K562 (cell line): Measurements from ENCODE around the gene MDP1. TPM values are rescaled to one million over a fixed set of nuclear protein-coding genes. Genes with fewer than 3 reads are reported as not detected.
A peak's percentile ranks its signal among the peaks of the same experiment; 100 is the strongest.

Experiments used
- ATAC-seq: fragments of 200-7000 bp; cut with Tn5 transposase; 3 replicates; pipeline ENCODE4 v1.9.1; 2020; ENCODE audit warnings: moderate library complexity
- BruUV-seq: library from RNA; stranded (reverse); fragments of 400-500 nt; replicated peaks from 2 replicates; lab custom pipeline; 2021; lab: Mats Ljungman, UMichigan
- CTCF ChIA-PET: fragments of 300-600 bp; formaldehyde crosslinking; extraction: SDS; loops from one replicate; lab custom pipeline; 2021; ENCODE audit warnings: low intra/inter-chr PET ratio; lab: Yijun Ruan, JAX
- POLR2A ChIA-PET: fragments of 300-600, 350-650 bp; sonication (Branson Sonifier 250); formaldehyde crosslinking; extraction: SDS; loops from one replicate; lab custom pipeline; 2021; ENCODE audit warnings: antibody characterized with exemption, inconsistent platforms; lab: Yijun Ruan, JAX
- DNase-seq, 4 experiments: peaks; one replicate each; pipeline versions ENCODE4 v3.0.0 to v3.0.0-alpha.2; 2011 to 2018; ENCODE audit warnings: low spot score in 3 of 4, mixed read lengths in 3 of 4; ENCODE audit errors: extremely low read depth in 1 of 4
- FAIRE-seq: peaks from 2 replicates; lab custom pipeline; 2011; peaks lifted over from hg19 to GRCh38; lab: Jason Lieb, UNC
- H2AFZ ChIP-seq: 2 replicates; pipeline ENCODE4 v1.6.0; 2011; ENCODE audit warnings: low read depth, low read length, control low read depth, inconsistent platforms
- H3K27ac ChIP-seq: fragments of 200-600 bp; 3 replicates; pipeline ENCODE4 v1.8.0; 2011; ENCODE audit warnings: low read depth, mild to moderate bottlenecking, control low read depth, inconsistent platforms, low read length, moderate library complexity, mixed read lengths; ENCODE audit errors: extremely low read depth
- H3K27me3 ChIP-seq, 2 experiments: fragments of 300-600 bp in 1 of 2; 2 replicates in 1 of 2; 3 replicates in 1 of 2; pipeline versions ENCODE4 v1.6.0 to v1.8.0; 2011; ENCODE audit warnings: inconsistent platforms in 2 of 2, low read length in 2 of 2, mild to moderate bottlenecking in 1 of 2, mixed read lengths in 1 of 2, moderate library complexity in 1 of 2; ENCODE audit not compliant: control insufficient read depth in 2 of 2, insufficient read depth in 2 of 2
- H3K36me3 ChIP-seq: fragments of 300-600 bp; 3 replicates; pipeline ENCODE4 v1.8.0; 2011; ENCODE audit warnings: mild to moderate bottlenecking, low read length, inconsistent platforms; ENCODE audit not compliant: control insufficient read depth, insufficient read depth
- H3K4me1 ChIP-seq, 2 experiments: fragments of 200-600 bp in 1 of 2; replicated peaks in 1 of 2; 2 replicates in 1 of 2; 3 replicates in 1 of 2; pipeline versions ENCODE4 v1.5.1 to v1.8.0; 2011; ENCODE audit warnings: inconsistent platforms in 2 of 2, low read length in 2 of 2, mild to moderate bottlenecking in 1 of 2, mixed read lengths in 1 of 2, moderate library complexity in 1 of 2; ENCODE audit not compliant: control insufficient read depth in 2 of 2, insufficient read depth in 2 of 2
- H3K4me2 ChIP-seq: 2 replicates; pipeline ENCODE4 v1.6.1; 2011; ENCODE audit warnings: low read length, control low read depth, inconsistent platforms, mixed read lengths; ENCODE audit not compliant: insufficient read depth
- H3K4me3 ChIP-seq: fragments of 200-600 bp; sonication (generic), shearing (Covaris generic); 2 replicates; pipeline ENCODE4 v1.5.1; 2016; ENCODE audit warnings: control low read depth, inconsistent platforms
- H3K79me2 ChIP-seq: fragments of 200-600 bp; 3 replicates; pipeline ENCODE4 v1.8.0; 2011; ENCODE audit warnings: low read length, inconsistent platforms; ENCODE audit not compliant: control insufficient read depth, insufficient read depth
- H3K9ac ChIP-seq, 2 experiments: 2 replicates each; pipeline versions ENCODE4 v1.6.0 to v1.6.1; 2011; ENCODE audit warnings: low read depth in 2 of 2, low read length in 2 of 2, control low read depth in 1 of 2, inconsistent platforms in 1 of 2, mild to moderate bottlenecking in 1 of 2, mixed read lengths in 1 of 2; ENCODE audit not compliant: insufficient read depth in 1 of 2
- H3K9me1 ChIP-seq: one replicate; pipeline ENCODE4 v1.6.0; 2011; ENCODE audit warnings: inconsistent platforms, mild to moderate bottlenecking, low read length, moderate library complexity; ENCODE audit not compliant: control insufficient read depth, insufficient read depth
- H3K9me3 ChIP-seq: replicated peaks from 2 replicates; pipeline ENCODE4 v1.5.1; 2011; ENCODE audit warnings: low read depth, low read length, inconsistent platforms; ENCODE audit not compliant: control insufficient read depth, insufficient read depth
- H4K20me1 ChIP-seq: replicated peaks from 2 replicates; pipeline ENCODE4 v1.6.1; 2011; ENCODE audit warnings: low read length, inconsistent platforms, mixed read lengths; ENCODE audit not compliant: control insufficient read depth, insufficient read depth
- ATF2 ChIP-seq: sonication (generic); formaldehyde crosslinking; IDR thresholded peaks from 2 replicates; pipeline ENCODE4 v1.8.1; 2022; ENCODE audit warnings: missing genetic modification reagents
- ATF4 ChIP-seq: fragments of 450-650 bp; formaldehyde crosslinking; IDR thresholded peaks from 2 replicates; pipeline ENCODE4 v1.4.0; 2022; ENCODE audit warnings: mild to moderate bottlenecking, moderate library complexity
- CTBP1 ChIP-seq: fragments of 450-650 bp; IDR thresholded peaks from 2 replicates; pipeline ENCODE4 v1.6.1; 2016; ENCODE audit warnings: borderline replicate concordance
- ELK3 ChIP-seq: fragments of 450-650 bp; formaldehyde crosslinking; IDR thresholded peaks from 2 replicates; pipeline ENCODE4 v1.4.0; 2020; ENCODE audit warnings: mild to moderate bottlenecking
- NEUROD1 ChIP-seq: fragments of 150-350 bp; IDR thresholded peaks from 2 replicates; pipeline ENCODE4 v1.6.1; 2014; ENCODE audit warnings: borderline replicate concordance, low read length, low read depth; ENCODE audit not compliant: partially characterized antibody
- POLR2B ChIP-seq: fragments of 450-650 bp; IDR thresholded peaks from 2 replicates; pipeline ENCODE4 v1.6.1; 2018; ENCODE audit warnings: low read depth; ENCODE audit not compliant: partially characterized antibody
- SNAPC5 ChIP-seq: fragments of 250-450 bp; sonication (Bioruptor Pico); IDR thresholded peaks from 2 replicates; pipeline ENCODE4 v1.8.0; 2021; ENCODE audit warnings: moderate library complexity, mild to moderate bottlenecking, inconsistent platforms
- WGBS: fragments of 100-300 bp; shearing (Covaris generic); methylation state at CpG from one replicate; pipeline ENCODE4 v1.1.6; 2016; ENCODE audit warnings: low coverage, mixed read lengths; ENCODE audit not compliant: insufficient coverage; ENCODE audit errors: missing lambda C conversion rate; 5-methylcytosine and 5-hydroxymethylcytosine counted together
- in situ Hi-C: fragments of 300-500 bp; cut with MboI; formaldehyde crosslinking; loops from 4 replicates; pipeline ENCODE4 v1.15.0; 2018; ENCODE audit warnings: inconsistent platforms, mixed read lengths
- intact Hi-C: fragments of 100-400 bp; cut with micrococcal nuclease; formaldehyde crosslinking; loops from 2 replicates; pipeline ENCODE4 v1.14.2; 2022
- polyA plus RNA-seq, 8 experiments: library from polyadenylated mRNA; depleted of rRNA in 4 of 8; stranded (reverse) in 5 of 8; unstranded in 3 of 8; fragments of >200 nt; fragmentation: Nextera tagmentation in 2 of 8; fragmentation: Illumina TruSeq in 1 of 8; extraction: Ambion mirVana in 2 of 8; extraction: Trizol in 1 of 8; gene quantifications; 2 replicates each; pipeline versions ENCODE4 v1.2.1 to v1.2.3, GENCODE V29; 2011 to 2014; ENCODE audit warnings: inconsistent platforms in 1 of 8, missing spikeins in 1 of 8
- total RNA-seq, 7 experiments: library from RNA; depleted of rRNA in 6 of 7; stranded (reverse); fragments of >200 nt in 6 of 7; fragmentation: Illumina TruSeq in 2 of 7; extraction: Trizol in 2 of 7; gene quantifications; 2 replicates each; pipeline versions ENCODE4 v1.2.1 to v1.2.3, GENCODE V29; 2011 to 2021; ENCODE audit warnings: low replicate concordance in 1 of 7

The MDP1 gene
- total and polyA plus RNA-seq, 9 of the 15 experiments (the other 6 are each of a cell fraction or from before 2014, with no cell fraction given): 2.7 to 29.6 (median 11.0) TPM

- no peak for DNase-seq
- no peak overlapping the region for H2AFZ ChIP-seq
- no peak for FAIRE-seq
- H3K4me3 ChIP-seq: no peak overlapping the region
- H3K27ac ChIP-seq: no peak overlapping the region
- no peaks in the 10 kb centered on the region; the same call in 1 of the 3 replicates for H3K36me3 ChIP-seq
- in situ Hi-C loops (no loop called here), intact Hi-C loops (no loop called here)
- H3K4me1 ChIP-seq: peaks cover 22 to 72% of the 10 kb centered on the region in 2 experiments; a peak in 4 of 5 replicates
- peak overlapping the region in 1 of 2 experiments; percentile 7; a peak in 2 of 4 replicates for H3K9ac ChIP-seq
- no peak for ATAC-seq
- H3K79me2 ChIP-seq: no peaks in the 10 kb centered on the region
- ChIA-PET CTCF (no interaction called here), POLR2A (interaction anchor here (0.6 kb wide), 1 partner anchor 13 kb away, joined by 3 read pairs; the partner anchor contains the start of gene RABGGTA)
- no peaks in the 10 kb centered on the region for H3K27me3 ChIP-seq
- whole genome bisulfite sequencing: 80% methylated on average over 13 of the region's 18 CpGs
- H3K4me2 ChIP-seq: no peak overlapping the region
- TF ChIP-seq POLR2B (no peak), ATF4 (no peak), NEUROD1 (no peak), ELK3 (no peak), SNAPC5 (CRISPR knock-in tag) (no peak), ATF2 (CRISPR knock-in tag) (no peak), CTBP1 (no peak)
- H3K9me3 ChIP-seq: no peaks in the 10 kb centered on the region
- no peaks in the 10 kb centered on the region for H4K20me1 ChIP-seq
- no peaks in the 10 kb centered on the region for H3K9me1 ChIP-seq
- BruUV-seq: no TSS peak
Observed at GRCh38 chr14:24258548-24259265, 42.8 kb upstream of the MDP1 start.
